ENCODE results near the gene NAA16. TPM values are rescaled to one million over a fixed set of nuclear protein-coding genes. Genes with fewer than 3 reads are reported as not detected.

The NAA16 gene
- polyA plus RNA-seq, 1 donor from 2014 or later, result 57.0 TPM

DNA sequence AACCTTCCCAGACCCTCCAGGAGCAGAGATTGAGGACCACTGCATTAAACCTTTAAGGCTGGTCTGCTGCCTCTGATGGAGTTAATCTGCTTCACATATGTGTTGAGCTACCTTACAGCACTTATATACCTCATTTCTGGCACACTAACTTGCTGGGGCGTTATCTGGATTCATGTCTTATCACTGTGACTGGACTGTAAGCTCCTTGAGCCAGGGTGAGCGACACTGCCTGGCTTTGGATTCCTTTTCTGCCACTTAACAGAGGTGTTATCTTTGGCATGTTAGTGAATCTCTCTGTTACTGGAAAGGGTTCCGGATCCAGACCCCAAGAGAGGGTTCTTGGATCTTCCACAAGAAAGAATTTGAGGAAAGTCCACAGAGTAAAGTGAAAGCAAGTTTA, 76.5 kb downstream of the NAA16 start:
- H3K9me2 ChIP-seq (ENCODE audit: insufficient read depth, low read length), result no peaks in the 10 kb centered on the region
- no peak overlapping the region for H3K27ac ChIP-seq (ENCODE audit: low read length)
- no peak overlapping the region for H3K4me2 ChIP-seq (ENCODE audit: low read length)
- no peak overlapping the region for H2AFZ ChIP-seq (ENCODE audit: low read depth, low read length)
- no peak overlapping the region for H3K9ac ChIP-seq (ENCODE audit: low read length)
- no peaks in the 10 kb centered on the region for H3K27me3 ChIP-seq (ENCODE audit: insufficient read depth, low read depth, low read length)
- H3K79me2 ChIP-seq (replicated peaks; ENCODE audit: insufficient read depth, low read length), result no peaks in the 10 kb centered on the region
- H3K36me3 ChIP-seq (ENCODE audit: insufficient read depth, low read length), result no peaks in the 10 kb centered on the region
- no peaks in the 10 kb centered on the region for H4K20me1 ChIP-seq (ENCODE audit: insufficient read depth)
- no peaks in the 10 kb centered on the region for H3F3A ChIP-seq (ENCODE audit: insufficient read depth, low read length, poor library complexity, severe bottlenecking)
- H3K9me3 ChIP-seq (ENCODE audit: low read length), result no peaks in the 10 kb centered on the region
- no peak overlapping the region for H3K4me3 ChIP-seq (ENCODE audit: low read length)
- TF ChIP-seq EP300 (conservative IDR thresholded peaks at IDR 0.05; ENCODE audit: poor library complexity, severe bottlenecking) (no peak), POLR2AphosphoS5 (IDR thresholded peaks at IDR 0.05) (no peak), MXI1 (conservative IDR thresholded peaks at IDR 0.05; ENCODE audit: poor library complexity, severe bottlenecking) (no peak), CTCF (IDR thresholded peaks at IDR 0.05; ENCODE audit: poor library complexity, severe bottlenecking) (no peak), EZH2 (IDR thresholded peaks at IDR 0.05; ENCODE audit: borderline replicate concordance, insufficient read depth, low read length, poor library complexity, severe bottlenecking) (no peak), RAD21 (conservative IDR thresholded peaks at IDR 0.05) (no peak), TAF1 (IDR thresholded peaks at IDR 0.05; ENCODE audit: low read depth) (no peak), SMC3 (conservative IDR thresholded peaks at IDR 0.05; ENCODE audit: poor library complexity) (no peak)
- TF ChIP-seq, protein P1, sequence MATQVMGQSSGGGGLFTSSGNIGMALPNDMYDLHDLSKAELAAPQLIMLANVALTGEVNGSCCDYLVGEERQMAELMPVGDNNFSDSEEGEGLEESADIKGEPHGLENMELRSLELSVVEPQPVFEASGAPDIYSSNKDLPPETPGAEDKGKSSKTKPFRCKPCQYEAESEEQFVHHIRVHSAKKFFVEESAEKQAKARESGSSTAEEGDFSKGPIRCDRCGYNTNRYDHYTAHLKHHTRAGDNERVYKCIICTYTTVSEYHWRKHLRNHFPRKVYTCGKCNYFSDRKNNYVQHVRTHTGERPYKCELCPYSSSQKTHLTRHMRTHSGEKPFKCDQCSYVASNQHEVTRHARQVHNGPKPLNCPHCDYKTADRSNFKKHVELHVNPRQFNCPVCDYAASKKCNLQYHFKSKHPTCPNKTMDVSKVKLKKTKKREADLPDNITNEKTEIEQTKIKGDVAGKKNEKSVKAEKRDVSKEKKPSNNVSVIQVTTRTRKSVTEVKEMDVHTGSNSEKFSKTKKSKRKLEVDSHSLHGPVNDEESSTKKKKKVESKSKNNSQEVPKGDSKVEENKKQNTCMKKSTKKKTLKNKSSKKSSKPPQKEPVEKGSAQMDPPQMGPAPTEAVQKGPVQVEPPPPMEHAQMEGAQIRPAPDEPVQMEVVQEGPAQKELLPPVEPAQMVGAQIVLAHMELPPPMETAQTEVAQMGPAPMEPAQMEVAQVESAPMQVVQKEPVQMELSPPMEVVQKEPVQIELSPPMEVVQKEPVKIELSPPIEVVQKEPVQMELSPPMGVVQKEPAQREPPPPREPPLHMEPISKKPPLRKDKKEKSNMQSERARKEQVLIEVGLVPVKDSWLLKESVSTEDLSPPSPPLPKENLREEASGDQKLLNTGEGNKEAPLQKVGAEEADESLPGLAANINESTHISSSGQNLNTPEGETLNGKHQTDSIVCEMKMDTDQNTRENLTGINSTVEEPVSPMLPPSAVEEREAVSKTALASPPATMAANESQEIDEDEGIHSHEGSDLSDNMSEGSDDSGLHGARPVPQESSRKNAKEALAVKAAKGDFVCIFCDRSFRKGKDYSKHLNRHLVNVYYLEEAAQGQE (IDR thresholded peaks at IDR 0.05; ENCODE audit: borderline replicate concordance), result no peak

DNA sequence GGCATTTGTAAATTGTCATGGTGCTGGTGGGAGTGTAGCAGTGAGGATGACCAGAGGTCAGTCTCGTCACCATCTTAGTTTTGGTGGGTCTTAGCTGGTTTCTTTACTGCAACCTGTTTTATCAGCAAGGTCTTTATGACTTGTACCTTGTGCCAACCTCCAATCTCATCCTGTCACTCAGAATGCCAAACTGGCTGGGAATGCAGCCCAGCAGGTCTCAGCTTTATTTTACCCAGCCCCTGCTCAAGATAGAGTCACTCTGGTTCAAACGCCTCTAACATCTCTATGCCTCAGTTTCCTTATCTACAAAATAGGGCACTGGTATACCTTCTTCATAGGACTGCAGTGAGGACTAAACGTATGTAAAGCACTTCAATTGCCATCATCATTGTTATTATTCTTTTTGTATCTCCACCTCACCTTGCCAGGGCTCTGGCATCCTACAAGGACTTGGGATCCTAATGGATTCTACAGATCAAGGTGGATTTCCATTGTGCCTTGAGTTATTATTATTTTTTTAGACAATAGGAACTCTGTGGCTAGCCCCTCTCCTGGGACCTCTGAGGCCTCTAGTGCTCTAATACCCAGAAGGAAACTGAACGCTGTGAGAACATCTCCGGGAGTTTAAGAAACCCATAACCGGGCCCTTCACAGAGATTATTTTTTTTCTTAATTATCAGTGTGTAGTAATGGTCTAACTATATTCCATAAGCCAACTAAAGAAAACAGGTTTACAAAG, 77.2 kb downstream of the NAA16 start:
- Histone ChIP-seq H3K27ac (ENCODE audit: low read length) (no peak overlapping the region), H3K79me2 (replicated peaks; ENCODE audit: insufficient read depth, low read length) (no peaks in the 10 kb centered on the region), H3K27me3 (ENCODE audit: insufficient read depth, low read depth, low read length) (no peaks in the 10 kb centered on the region), H3F3A (ENCODE audit: insufficient read depth, low read length, poor library complexity, severe bottlenecking) (no peaks in the 10 kb centered on the region), H3K36me3 (ENCODE audit: insufficient read depth, low read length) (no peaks in the 10 kb centered on the region), H3K4me3 (ENCODE audit: low read length) (no peak overlapping the region), H3K4me2 (ENCODE audit: low read length) (no peak overlapping the region), H2AFZ (ENCODE audit: low read depth, low read length) (no peak overlapping the region), H3K9me2 (ENCODE audit: insufficient read depth, low read length) (no peaks in the 10 kb centered on the region), H3K9ac (ENCODE audit: low read length) (no peak overlapping the region), H3K9me3 (ENCODE audit: low read length) (no peaks in the 10 kb centered on the region), H4K20me1 (ENCODE audit: insufficient read depth) (no peaks in the 10 kb centered on the region)
- TF ChIP-seq MXI1 (conservative IDR thresholded peaks at IDR 0.05; ENCODE audit: poor library complexity, severe bottlenecking) (no peak), SMC3 (conservative IDR thresholded peaks at IDR 0.05; ENCODE audit: poor library complexity) (no peak), EZH2 (IDR thresholded peaks at IDR 0.05; ENCODE audit: borderline replicate concordance, insufficient read depth, low read length, poor library complexity, severe bottlenecking) (no peak), TAF1 (IDR thresholded peaks at IDR 0.05; ENCODE audit: low read depth) (no peak), POLR2AphosphoS5 (IDR thresholded peaks at IDR 0.05) (no peak), EP300 (conservative IDR thresholded peaks at IDR 0.05; ENCODE audit: poor library complexity, severe bottlenecking) (no peak), RAD21 (conservative IDR thresholded peaks at IDR 0.05) (no peak), CTCF (IDR thresholded peaks at IDR 0.05; ENCODE audit: poor library complexity, severe bottlenecking) (no peak)
- TF ChIP-seq, protein P1 (IDR thresholded peaks at IDR 0.05; ENCODE audit: borderline replicate concordance), result no peak
